ENCODE results near the gene SUPT3H.

DNA sequence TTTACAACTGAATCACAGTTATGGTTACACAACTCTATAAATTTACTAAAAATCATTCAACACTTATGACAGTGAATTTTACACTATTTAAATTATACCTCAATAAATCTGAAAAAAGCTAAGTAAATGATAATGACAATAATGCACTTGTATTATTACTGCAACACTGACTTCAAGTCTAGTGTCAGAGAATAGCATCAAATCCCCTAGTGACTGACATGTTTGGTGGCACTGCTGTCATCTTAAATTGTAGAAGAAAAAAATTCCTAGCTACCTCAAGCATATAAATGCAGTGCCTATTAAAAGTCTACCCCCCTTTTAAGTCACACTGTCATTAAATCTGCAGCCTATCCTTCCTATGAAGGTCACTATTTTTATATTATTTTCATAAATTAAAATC lies 239.0 kb downstream of the SUPT3H start:
- TF ChIP-seq, protein P1, sequence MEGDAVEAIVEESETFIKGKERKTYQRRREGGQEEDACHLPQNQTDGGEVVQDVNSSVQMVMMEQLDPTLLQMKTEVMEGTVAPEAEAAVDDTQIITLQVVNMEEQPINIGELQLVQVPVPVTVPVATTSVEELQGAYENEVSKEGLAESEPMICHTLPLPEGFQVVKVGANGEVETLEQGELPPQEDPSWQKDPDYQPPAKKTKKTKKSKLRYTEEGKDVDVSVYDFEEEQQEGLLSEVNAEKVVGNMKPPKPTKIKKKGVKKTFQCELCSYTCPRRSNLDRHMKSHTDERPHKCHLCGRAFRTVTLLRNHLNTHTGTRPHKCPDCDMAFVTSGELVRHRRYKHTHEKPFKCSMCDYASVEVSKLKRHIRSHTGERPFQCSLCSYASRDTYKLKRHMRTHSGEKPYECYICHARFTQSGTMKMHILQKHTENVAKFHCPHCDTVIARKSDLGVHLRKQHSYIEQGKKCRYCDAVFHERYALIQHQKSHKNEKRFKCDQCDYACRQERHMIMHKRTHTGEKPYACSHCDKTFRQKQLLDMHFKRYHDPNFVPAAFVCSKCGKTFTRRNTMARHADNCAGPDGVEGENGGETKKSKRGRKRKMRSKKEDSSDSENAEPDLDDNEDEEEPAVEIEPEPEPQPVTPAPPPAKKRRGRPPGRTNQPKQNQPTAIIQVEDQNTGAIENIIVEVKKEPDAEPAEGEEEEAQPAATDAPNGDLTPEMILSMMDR (IDR thresholded peaks at IDR 0.05) = no peak
- TF ChIP-seq POLR2A (IDR thresholded peaks at IDR 0.05) = no peak

Data from lower leg skin (tissue), 3 donors.